Panc1 (cell line): Measurements from ENCODE around the gene COQ2. TPM values are rescaled to one million over a fixed set of nuclear protein-coding genes. Genes with fewer than 3 reads are reported as not detected.

Experiments
- ATAC-seq: fragments of 200-7000 bp; cut with Tn5 transposase; 2 replicates; pipeline ENCODE4 v1.9.1; 2020; ENCODE audit warnings: mild to moderate bottlenecking, moderate library complexity
- BruUV-seq: library from RNA; stranded (reverse); fragments of 400-500 nt; replicated peaks from 2 replicates; lab custom pipeline; 2021; lab: Mats Ljungman, UMichigan
- CTCF ChIA-PET: fragments of 300-600 bp; sonication (Branson Sonifier 250); formaldehyde crosslinking; loops from one replicate; lab custom pipeline; 2022; ENCODE audit warnings: antibody characterized with exemption; lab: Charles Lee
- POLR2A ChIA-PET: fragments of 300-600 bp; sonication (Branson Sonifier 250); formaldehyde crosslinking; loops from one replicate; lab custom pipeline; 2022; ENCODE audit warnings: antibody characterized with exemption; lab: Charles Lee
- DNase-seq: peaks from one replicate; pipeline ENCODE4 v3.0.0-alpha.2; 2010; ENCODE audit warnings: low read depth, low spot score
- H3K27ac ChIP-seq: 2 replicates; pipeline ENCODE4 v1.5.1; 2011; ENCODE audit warnings: mild to moderate bottlenecking, low read length, inconsistent platforms
- H3K27me3 ChIP-seq: fragments of 200-500 bp; sonication (Bioruptor generic); 2 replicates; pipeline ENCODE4 v1.6.0; 2014; ENCODE audit warnings: low read length, inconsistent platforms; ENCODE audit not compliant: control insufficient read depth, insufficient read depth
- H3K36me3 ChIP-seq: fragments of 200-500 bp; sonication (Bioruptor generic); 2 replicates; pipeline ENCODE4 v1.5.1; 2014; ENCODE audit warnings: inconsistent platforms, mild to moderate bottlenecking, low read length, moderate library complexity; ENCODE audit not compliant: control insufficient read depth, insufficient read depth
- H3K4me1 ChIP-seq: 2 replicates; pipeline ENCODE4 v1.5.1; 2011; ENCODE audit warnings: inconsistent platforms, mild to moderate bottlenecking, low read length, moderate library complexity; ENCODE audit not compliant: control insufficient read depth, insufficient read depth
- H3K4me3 ChIP-seq, 2 experiments: 2 replicates each; pipeline ENCODE4 v1.5.1; 2011 to 2012; ENCODE audit warnings: low read depth in 2 of 2, low read length in 2 of 2, mild to moderate bottlenecking in 2 of 2, inconsistent platforms in 1 of 2, moderate library complexity in 1 of 2
- H3K9me3 ChIP-seq: fragments of 200-500 bp; sonication (Bioruptor generic); 2 replicates; pipeline ENCODE4 v1.5.1; 2014; ENCODE audit warnings: low read depth, mild to moderate bottlenecking, inconsistent platforms, low read length, moderate library complexity; ENCODE audit not compliant: control insufficient read depth, insufficient read depth
- POLR2AphosphoS5 ChIP-seq: IDR thresholded peaks from 2 replicates; pipeline ENCODE4 v1.6.1; 2012; ENCODE audit warnings: mild to moderate bottlenecking, low read depth, low read length, moderate library complexity
- REST ChIP-seq, 2 experiments: IDR thresholded peaks; 2 replicates each; pipeline ENCODE4 v1.6.1; 2011 to 2012; ENCODE audit warnings: low read depth in 2 of 2, control low read depth in 1 of 2, low read length in 1 of 2, mild to moderate bottlenecking in 1 of 2, moderate library complexity in 1 of 2; ENCODE audit not compliant: insufficient read depth in 1 of 2
- SIN3A ChIP-seq: IDR thresholded peaks from 2 replicates; pipeline ENCODE4 v1.6.1; 2012; ENCODE audit warnings: low read depth, mild to moderate bottlenecking, low read length, moderate library complexity, borderline replicate concordance; ENCODE audit not compliant: insufficient read depth
- TCF7L2 ChIP-seq: IDR thresholded peaks from 2 replicates; pipeline ENCODE4 v1.6.1; 2011; ENCODE audit warnings: mild to moderate bottlenecking, low read depth, low read length, inconsistent platforms
- in situ Hi-C: cut with HindIII; loops from 2 replicates; pipeline ENCODE4 v1.10.0; 2016; ENCODE audit warnings: low sequenced_read_pairs, low pct_unique_long_range_greater_than_20kb
- intact Hi-C: fragments of 100-400 bp; cut with micrococcal nuclease; formaldehyde crosslinking; loops from one replicate; pipeline ENCODE4 v1.10.0; 2022; ENCODE audit not compliant: unreplicated experiment
- total RNA-seq: library from RNA; stranded (reverse); gene quantifications from one replicate; pipeline ENCODE4 v1.2.1, GENCODE V29; 2021; ENCODE audit not compliant: unreplicated experiment
- TF ChIP-seq, protein P1 (sequence below): fragments of 450-650 bp; IDR thresholded peaks from 2 replicates; pipeline ENCODE4 v1.5.1; 2017; ENCODE audit warnings: mild to moderate bottlenecking

Gene COQ2
- total RNA-seq, 1 experiment from 2014 or later, result 28.1 TPM

- POLR2A ChIA-PET, result no interaction called here
Observed at GRCh38 chr4:83248486-83248885, 36.1 kb downstream of the COQ2 start.

DNA sequence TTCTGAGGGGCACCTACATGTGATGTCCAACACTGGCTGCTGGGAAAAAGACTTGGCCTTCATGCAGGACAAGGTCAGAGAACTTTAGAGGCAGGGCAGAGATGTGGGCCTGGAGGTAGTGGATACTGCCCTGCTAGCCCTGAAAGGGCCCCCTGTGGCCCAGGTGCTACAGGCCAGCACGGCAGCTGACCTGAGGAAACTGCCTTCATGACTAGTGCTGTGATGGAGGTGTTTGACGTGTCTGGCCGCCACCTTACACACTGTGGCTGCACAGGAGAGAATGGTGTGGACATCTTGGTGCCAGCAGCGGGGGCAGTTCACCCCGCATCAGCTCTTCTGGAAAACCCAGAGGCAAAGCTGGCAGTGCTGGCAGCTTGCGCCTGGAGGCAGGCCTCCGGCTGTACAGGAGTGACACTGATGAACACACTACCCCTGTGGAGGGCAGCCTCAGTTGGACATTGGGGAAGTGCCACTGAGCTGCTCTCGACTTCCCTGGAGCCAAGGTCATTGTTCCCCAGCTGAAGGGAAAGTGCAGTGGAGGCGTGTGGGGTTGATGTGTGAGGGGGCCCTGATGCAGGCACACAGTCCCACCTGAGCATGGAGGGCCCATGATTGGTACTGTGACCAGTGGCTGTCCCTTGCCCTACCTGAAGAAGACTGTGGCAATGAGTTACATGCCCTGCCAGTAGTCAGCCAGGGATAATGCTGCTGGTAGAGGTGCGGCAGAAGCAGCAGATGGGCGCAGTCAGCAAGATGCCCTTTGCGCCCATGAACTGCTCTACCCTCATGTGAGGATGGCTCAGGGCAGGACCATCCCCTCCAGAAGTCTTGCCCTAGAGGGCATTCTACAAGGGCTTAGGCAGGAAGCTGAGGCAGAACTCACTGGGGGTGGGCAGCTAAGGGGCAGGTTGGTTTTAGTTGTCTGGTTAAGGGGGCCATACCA is 36.9 kb downstream of the COQ2 start:
- Histone ChIP-seq H3K27ac (peak overlapping the region; percentile 79), H3K4me3 (no peak overlapping the region), H3K9me3 (no peaks in the 10 kb centered on the region), H3K4me1 (peaks cover 8% of the 10 kb centered on the region), H3K36me3 (no peaks in the 10 kb centered on the region), H3K27me3 (no peaks in the 10 kb centered on the region)
- ChIA-PET CTCF (no interaction called here), POLR2A (no interaction called here)
- in situ Hi-C loops (no loop called here), intact Hi-C loops (no loop called here)
- TF ChIP-seq POLR2AphosphoS5 (no peak), REST (IDR thresholded peaks at IDR 0.05; ENCODE audit: insufficient read depth in 1 of 2, low read depth in 2 of 2, low read length in 1 of 2) (no peak), SIN3A (no peak), TCF7L2 (no peak)
- TF ChIP-seq, protein P1, sequence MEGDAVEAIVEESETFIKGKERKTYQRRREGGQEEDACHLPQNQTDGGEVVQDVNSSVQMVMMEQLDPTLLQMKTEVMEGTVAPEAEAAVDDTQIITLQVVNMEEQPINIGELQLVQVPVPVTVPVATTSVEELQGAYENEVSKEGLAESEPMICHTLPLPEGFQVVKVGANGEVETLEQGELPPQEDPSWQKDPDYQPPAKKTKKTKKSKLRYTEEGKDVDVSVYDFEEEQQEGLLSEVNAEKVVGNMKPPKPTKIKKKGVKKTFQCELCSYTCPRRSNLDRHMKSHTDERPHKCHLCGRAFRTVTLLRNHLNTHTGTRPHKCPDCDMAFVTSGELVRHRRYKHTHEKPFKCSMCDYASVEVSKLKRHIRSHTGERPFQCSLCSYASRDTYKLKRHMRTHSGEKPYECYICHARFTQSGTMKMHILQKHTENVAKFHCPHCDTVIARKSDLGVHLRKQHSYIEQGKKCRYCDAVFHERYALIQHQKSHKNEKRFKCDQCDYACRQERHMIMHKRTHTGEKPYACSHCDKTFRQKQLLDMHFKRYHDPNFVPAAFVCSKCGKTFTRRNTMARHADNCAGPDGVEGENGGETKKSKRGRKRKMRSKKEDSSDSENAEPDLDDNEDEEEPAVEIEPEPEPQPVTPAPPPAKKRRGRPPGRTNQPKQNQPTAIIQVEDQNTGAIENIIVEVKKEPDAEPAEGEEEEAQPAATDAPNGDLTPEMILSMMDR, result no peak
- no TSS peak for BruUV-seq
- ATAC-seq (peak; percentile 36), DNase-seq (no peak)

More at GRCh38 chr4:83248486-83248885, 36.1 kb downstream of the COQ2 start:
- H3K4me1 ChIP-seq, result peaks cover 14% of the 10 kb centered on the region
- no peak for TF ChIP-seq TCF7L2
- TF ChIP-seq, protein P1, result no peak
- TF ChIP-seq SIN3A, result no peak
- TF ChIP-seq POLR2AphosphoS5, result no peak
- no peak for TF ChIP-seq REST (IDR thresholded peaks at IDR 0.05; ENCODE audit: insufficient read depth in 1 of 2, low read depth in 2 of 2, low read length in 1 of 2)
- intact Hi-C loops, result no loop called here
- CTCF ChIA-PET, result no interaction called here
- H3K36me3 ChIP-seq, result no peaks in the 10 kb centered on the region
- ATAC-seq (peak; percentile 75), DNase-seq (no peak)
- no peak overlapping the region for H3K4me3 ChIP-seq
- BruUV-seq, result no TSS peak
- in situ Hi-C loops, result no loop called here
- no peaks in the 10 kb centered on the region for H3K27me3 ChIP-seq
- peak overlapping the region; percentile 79 for H3K27ac ChIP-seq
- H3K9me3 ChIP-seq, result no peaks in the 10 kb centered on the region
